Keratinocyte (primary cell): ENCODE measurements around the gene C1orf52.

Experiments
- EZH2 ChIP-seq: IDR thresholded peaks from one replicate; pipeline ENCODE4 v1.6.1; 2012; ENCODE audit warnings: inconsistent platforms, mild to moderate bottlenecking, low read length, moderate library complexity
- TF ChIP-seq, protein P1 (sequence below), 3 experiments: IDR thresholded peaks in 1 of 3; conservative IDR thresholded peaks in 1 of 3; optimal IDR thresholded peaks in 1 of 3; 2 replicates in 2 of 3; 3 replicates in 1 of 3; pipeline versions ENCODE3 to v1.5.1; 2011; ENCODE audit warnings: low read length in 3 of 3, mild to moderate bottlenecking in 3 of 3, moderate library complexity in 2 of 3, control low read depth in 1 of 3, inconsistent platforms in 1 of 3; ENCODE audit not compliant: insufficient read depth in 2 of 3; ENCODE audit errors: extremely low read depth in 1 of 3

DNA sequence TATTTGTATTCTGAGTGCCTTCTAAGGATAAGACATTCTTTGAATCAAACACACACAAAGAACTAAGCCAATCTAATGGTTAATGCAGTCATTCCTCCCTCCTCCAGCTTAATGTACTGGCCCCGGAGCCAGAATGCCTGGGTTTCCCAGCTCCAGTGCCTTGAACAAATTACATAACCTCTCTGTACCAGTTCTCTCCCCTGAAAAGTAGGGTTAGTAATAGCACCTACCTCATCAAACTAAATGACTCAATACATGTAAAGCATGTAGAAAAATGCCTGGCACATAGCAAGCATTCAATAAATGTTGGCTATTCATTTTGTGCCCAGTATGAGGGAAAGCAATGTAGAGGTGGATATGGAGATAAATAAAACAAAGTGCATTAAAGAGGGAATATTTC, 14.0 kb downstream of the C1orf52 start:
- no peak for TF ChIP-seq EZH2
- TF ChIP-seq, protein P1, sequence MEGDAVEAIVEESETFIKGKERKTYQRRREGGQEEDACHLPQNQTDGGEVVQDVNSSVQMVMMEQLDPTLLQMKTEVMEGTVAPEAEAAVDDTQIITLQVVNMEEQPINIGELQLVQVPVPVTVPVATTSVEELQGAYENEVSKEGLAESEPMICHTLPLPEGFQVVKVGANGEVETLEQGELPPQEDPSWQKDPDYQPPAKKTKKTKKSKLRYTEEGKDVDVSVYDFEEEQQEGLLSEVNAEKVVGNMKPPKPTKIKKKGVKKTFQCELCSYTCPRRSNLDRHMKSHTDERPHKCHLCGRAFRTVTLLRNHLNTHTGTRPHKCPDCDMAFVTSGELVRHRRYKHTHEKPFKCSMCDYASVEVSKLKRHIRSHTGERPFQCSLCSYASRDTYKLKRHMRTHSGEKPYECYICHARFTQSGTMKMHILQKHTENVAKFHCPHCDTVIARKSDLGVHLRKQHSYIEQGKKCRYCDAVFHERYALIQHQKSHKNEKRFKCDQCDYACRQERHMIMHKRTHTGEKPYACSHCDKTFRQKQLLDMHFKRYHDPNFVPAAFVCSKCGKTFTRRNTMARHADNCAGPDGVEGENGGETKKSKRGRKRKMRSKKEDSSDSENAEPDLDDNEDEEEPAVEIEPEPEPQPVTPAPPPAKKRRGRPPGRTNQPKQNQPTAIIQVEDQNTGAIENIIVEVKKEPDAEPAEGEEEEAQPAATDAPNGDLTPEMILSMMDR (optimal IDR thresholded peaks at IDR 0.05 in 1 of 3, IDR thresholded peaks at IDR 0.05 in 1 of 3, conservative IDR thresholded peaks at IDR 0.05 in 1 of 3; ENCODE audit: extremely low read depth in 1 of 3, insufficient read depth in 2 of 3, low read length in 3 of 3) = no peak
